Measurements from ENCODE around the gene CCDC142.

DNA sequence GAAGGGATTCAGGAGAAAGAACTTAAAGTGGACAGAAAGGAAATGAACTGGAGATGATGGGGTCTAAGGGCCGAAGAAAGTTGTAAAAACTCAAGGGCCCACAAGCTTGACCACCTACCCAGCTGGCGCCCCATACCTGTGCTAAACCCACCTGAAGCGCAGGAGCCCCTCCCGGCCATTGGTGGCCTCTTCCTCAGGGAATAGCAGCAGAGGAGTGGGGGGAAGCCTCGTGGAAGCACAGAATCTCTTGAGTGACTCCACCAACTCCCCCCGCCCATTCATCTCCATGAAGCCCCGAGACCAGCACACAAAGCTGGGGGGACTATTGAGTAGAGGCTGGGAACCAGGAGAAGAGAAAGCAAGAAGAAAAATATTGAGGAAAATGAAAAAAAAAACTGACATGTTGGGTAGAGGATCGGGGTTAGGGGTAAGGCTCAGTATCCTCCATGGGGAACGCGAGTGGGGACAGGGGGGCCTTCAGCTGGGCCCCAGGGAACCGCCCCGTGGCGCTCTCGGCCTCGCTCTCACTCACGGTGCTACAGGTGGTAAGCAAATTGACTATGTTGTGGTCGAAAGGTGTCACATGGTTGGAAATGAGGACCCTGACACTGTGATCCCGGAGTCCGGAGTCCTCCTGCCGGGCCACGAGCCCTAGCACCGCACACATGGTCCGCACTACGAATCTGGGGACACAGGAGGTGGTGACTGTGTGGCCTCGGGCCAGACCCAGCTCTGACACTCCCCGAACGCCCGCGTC, 46.0 kb upstream of the CCDC142 start:
- TF ChIP-seq, protein P1, sequence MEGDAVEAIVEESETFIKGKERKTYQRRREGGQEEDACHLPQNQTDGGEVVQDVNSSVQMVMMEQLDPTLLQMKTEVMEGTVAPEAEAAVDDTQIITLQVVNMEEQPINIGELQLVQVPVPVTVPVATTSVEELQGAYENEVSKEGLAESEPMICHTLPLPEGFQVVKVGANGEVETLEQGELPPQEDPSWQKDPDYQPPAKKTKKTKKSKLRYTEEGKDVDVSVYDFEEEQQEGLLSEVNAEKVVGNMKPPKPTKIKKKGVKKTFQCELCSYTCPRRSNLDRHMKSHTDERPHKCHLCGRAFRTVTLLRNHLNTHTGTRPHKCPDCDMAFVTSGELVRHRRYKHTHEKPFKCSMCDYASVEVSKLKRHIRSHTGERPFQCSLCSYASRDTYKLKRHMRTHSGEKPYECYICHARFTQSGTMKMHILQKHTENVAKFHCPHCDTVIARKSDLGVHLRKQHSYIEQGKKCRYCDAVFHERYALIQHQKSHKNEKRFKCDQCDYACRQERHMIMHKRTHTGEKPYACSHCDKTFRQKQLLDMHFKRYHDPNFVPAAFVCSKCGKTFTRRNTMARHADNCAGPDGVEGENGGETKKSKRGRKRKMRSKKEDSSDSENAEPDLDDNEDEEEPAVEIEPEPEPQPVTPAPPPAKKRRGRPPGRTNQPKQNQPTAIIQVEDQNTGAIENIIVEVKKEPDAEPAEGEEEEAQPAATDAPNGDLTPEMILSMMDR (IDR thresholded peaks at IDR 0.05): no peak
- TF ChIP-seq TAF1 (IDR thresholded peaks at IDR 0.05; ENCODE audit: borderline replicate concordance, low read depth, low read length) (no peak), SMC3 (IDR thresholded peaks at IDR 0.05; ENCODE audit: low read depth, low read length) (no peak), GATA2 (CRISPR knock-in tag; IDR thresholded peaks at IDR 0.05) (no peak), EP300 (IDR thresholded peaks at IDR 0.05; ENCODE audit: borderline replicate concordance in 1 of 2, low read depth in 1 of 2, low read length in 1 of 2) (no peak), POLR2AphosphoS5 (IDR thresholded peaks at IDR 0.05; ENCODE audit: low read depth, low read length) (no peak), ELF1 (IDR thresholded peaks at IDR 0.05) (no peak), MXI1 (IDR thresholded peaks at IDR 0.05; ENCODE audit: low read depth, low read length) (no peak), EZH2phosphoT487 (IDR thresholded peaks at IDR 0.05; ENCODE audit: borderline replicate concordance, low read depth) (no peak), CHD2 (IDR thresholded peaks at IDR 0.05; ENCODE audit: low read length, partially characterized antibody) (no peak)

Data from SK-N-SH (cell line).